Esophagus muscularis mucosa (tissue), 4 donors: ENCODE data around the gene KNTC1.

Experiments
- CTCF ChIP-seq, 3 experiments: fragments of 200-600 bp in 2 of 3; fragments of 450-650 bp in 1 of 3; sonication (generic) in 2 of 3; IDR thresholded peaks; one replicate each; pipeline ENCODE4 v1.5.1; 2017 to 2019; ENCODE audit warnings: antibody characterized with exemption in 3 of 3, mild to moderate bottlenecking in 2 of 3, moderate library complexity in 1 of 3
- EP300 ChIP-seq: sonication (generic); formaldehyde crosslinking; IDR thresholded peaks from one replicate; pipeline ENCODE4 v1.6.1; 2017; ENCODE audit warnings: antibody characterized with exemption
- POLR2A ChIP-seq: fragments of 450-650 bp; IDR thresholded peaks from one replicate; pipeline ENCODE4 v1.6.1; 2017; ENCODE audit warnings: antibody characterized with exemption, moderate library complexity, mild to moderate bottlenecking, low read depth
- POLR2AphosphoS5 ChIP-seq, 2 donors: sonication (generic); formaldehyde crosslinking; IDR thresholded peaks; one replicate each; pipeline ENCODE4 v1.6.1; 2017; ENCODE audit warnings: antibody characterized with exemption in 2 of 2

DNA sequence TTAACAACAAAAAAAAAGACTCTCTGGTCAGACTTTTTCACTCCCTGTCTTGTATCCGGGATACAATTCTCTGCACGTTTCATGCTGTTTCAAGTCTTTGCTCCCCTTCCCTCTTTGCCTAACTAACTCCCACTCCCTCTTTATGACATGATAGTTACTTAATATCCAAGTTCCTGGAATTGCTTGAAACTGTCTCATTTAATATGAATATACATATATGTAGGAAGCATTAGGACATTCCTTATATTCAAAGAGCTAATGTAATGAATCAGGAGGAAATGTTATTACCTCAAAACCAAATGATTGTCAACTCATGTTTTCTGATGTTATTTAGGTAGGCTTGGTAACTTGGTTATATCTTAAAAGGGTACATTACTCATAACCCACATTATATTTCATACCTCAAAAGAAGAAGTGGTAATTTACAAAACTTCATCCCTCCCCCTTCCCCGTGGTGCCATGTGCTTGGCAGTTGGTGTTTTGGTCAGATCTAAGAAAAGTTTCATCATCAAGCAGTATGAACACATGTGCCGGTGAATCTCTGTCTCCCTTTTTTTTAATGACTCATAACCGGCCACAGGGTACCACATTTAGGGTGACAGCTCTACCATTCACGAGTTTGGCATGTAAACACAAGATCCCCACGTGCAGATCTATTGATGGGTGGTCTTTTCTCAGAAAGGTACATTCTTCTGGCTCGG, 119.6 kb downstream of the KNTC1 start:
- no peak for TF ChIP-seq CTCF (IDR thresholded peaks at IDR 0.05)
- no peak for TF ChIP-seq POLR2AphosphoS5 (IDR thresholded peaks at IDR 0.05)
- no peak for TF ChIP-seq POLR2A
- TF ChIP-seq EP300 = no peak
